ENCODE data around the gene PEX12. TPM values are rescaled to one million over a fixed set of nuclear protein-coding genes. Genes with fewer than 3 reads are reported as not detected.
"Not testable (repeated sequence)": the region's sequence is repeated elsewhere in the genome, so short reads cannot be mapped to it uniquely, and the experiment has no call there.

Gene PEX12
- total RNA-seq, 1 donor from 2014 or later, result 4.8 TPM

DNA sequence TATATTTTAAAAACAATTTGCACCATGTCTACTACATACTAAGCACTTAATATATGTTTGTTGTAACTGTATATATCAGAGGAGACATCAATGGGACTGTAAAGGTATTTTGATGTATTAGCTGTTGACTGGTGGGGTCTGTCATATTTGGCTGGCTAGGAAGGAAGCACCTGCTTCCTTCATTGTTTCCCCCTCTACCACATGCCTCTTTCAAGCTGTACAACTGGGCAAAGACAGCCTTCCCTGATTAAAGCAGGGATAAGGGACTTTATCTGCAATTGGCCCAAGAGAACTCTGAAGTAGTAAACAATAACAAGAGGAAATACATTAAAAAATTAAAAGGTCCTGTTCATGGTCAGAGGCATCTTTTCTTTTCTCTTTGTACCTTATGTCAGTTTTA, 35.4 kb downstream of the PEX12 start:
- no peak overlapping the region for H3K27ac Mint-ChIP-seq
- H3K4me1 Mint-ChIP-seq (ENCODE audit: low read depth), result peaks cover 58% of the 10 kb centered on the region
- H3K36me3 Mint-ChIP-seq (ENCODE audit: low read depth), result peaks cover 5% of the 10 kb centered on the region
- intact Hi-C loops (cut with micrococcal nuclease), result no loop called here
- H3K27me3 Mint-ChIP-seq (ENCODE audit: low read depth), result peaks cover 2% of the 10 kb centered on the region
- H3K9me3 Mint-ChIP-seq, result no peaks in the 10 kb centered on the region
- no peak overlapping the region for H3K4me3 Mint-ChIP-seq (ENCODE audit: low read depth)
- DNase-seq (ENCODE audit: low spot score), result no peak

DNA sequence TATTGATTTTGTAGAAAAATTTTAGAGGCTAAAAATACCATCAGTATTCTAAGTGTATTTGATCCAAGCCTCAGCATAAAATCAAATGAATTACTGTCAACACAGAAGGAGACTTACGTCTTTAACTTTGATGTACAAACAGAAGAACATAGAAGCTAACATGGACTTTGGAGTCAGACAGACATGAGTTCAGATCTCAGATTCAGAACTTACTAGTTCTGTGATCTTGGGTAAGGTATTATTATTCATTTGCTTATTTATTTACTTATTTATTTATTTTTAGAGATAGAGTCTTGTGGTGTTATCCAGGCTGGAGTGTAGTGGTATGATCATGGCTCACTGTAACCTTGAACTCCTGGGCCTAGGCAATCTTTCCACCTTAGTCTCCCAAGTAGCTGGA, 36.9 kb downstream of the PEX12 start:
- peak overlapping the region; percentile 99 for H3K27ac Mint-ChIP-seq
- no peak for DNase-seq (ENCODE audit: low spot score)
- intact Hi-C loops (cut with micrococcal nuclease), result loop anchor here (2.0 kb wide), 2 partner anchors 37 to 45 kb away; partner anchors contain the start of genes AP2B1 and PEX12
- no peaks in the 10 kb centered on the region for H3K9me3 Mint-ChIP-seq
- no peaks in the 10 kb centered on the region for H3K27me3 Mint-ChIP-seq (ENCODE audit: low read depth)
- peak overlapping the region; percentile 86 for H3K4me3 Mint-ChIP-seq (ENCODE audit: low read depth)
- peaks cover 10% of the 10 kb centered on the region for H3K36me3 Mint-ChIP-seq (ENCODE audit: low read depth)
- peaks cover 58% of the 10 kb centered on the region for H3K4me1 Mint-ChIP-seq (ENCODE audit: low read depth)

DNA sequence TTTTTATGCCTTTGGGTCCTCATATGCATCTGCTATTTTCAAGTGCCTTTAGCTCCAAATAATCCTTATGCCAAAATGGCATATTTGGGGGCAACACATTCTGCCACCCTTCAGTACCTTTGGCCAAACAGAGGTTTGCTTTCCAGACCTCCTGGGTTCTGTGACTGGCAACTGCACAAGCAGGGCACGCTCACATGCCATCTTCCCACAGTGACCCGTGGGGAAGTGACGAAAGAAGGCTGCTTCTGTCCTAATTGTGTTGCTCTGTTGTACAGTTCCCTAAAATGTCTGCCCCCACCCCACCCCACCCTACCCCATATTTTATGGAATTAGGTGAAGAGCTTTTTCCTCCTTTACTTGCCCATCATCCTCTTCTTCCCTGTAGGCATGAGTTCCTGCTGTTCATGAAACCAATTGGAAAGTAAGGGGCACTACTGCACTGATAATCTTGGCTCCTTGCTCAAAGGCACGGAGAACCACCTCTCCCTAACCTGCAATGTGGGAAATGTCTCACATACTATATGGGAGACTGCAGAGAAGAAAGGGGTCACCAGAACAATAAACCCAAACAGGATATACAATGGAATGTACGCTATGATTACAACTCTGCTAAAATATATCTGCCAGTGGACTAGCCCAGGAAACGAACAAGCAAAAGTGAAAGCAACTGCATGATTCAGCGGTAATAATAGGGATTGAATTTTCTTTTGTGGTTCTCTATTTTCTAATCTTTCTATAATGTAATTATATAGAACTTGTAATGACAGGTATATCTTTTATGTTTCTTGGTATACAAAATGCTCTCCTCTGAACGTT, 37.6 kb downstream of the PEX12 start:
- Mint-ChIP-seq H3K9me3 (no peaks in the 10 kb centered on the region), H3K4me3 (ENCODE audit: low read depth) (peak overlapping the region; percentile 86), H3K4me1 (ENCODE audit: low read depth) (peaks cover 57% of the 10 kb centered on the region), H3K27ac (peak overlapping the region; percentile 99), H3K36me3 (ENCODE audit: low read depth) (peaks cover 16% of the 10 kb centered on the region), H3K27me3 (ENCODE audit: low read depth) (no peaks in the 10 kb centered on the region)
- intact Hi-C loops (cut with micrococcal nuclease), result loop anchor here (2.0 kb wide), 2 partner anchors 38 to 46 kb away; partner anchors contain the start of genes AP2B1 and PEX12
- peak; percentile 34 for DNase-seq (ENCODE audit: low spot score)

DNA sequence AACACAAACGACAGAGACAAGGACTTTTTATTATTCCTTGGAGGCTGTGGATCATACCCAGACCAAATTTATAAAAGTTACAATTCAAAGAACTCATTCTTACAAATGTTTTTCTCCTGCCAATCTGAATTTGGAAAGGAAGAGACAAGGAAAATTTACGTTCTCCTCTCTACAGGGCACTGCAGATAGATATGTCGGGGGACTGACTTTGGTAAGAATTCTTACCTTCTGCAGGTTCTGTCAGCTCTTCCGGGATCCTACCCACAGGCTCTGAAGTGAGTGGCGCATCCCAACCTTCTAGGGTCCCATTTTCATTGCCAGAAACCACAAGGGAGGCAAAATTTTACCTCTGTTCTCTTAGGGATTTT, 38.7 kb downstream of the PEX12 start:
- H3K9me3 Mint-ChIP-seq, result no peaks in the 10 kb centered on the region
- intact Hi-C loops (cut with micrococcal nuclease), result loop anchor here (1.0 to 5.0 kb wide), 9 partner anchors 29 to 492 kb away; partner anchors contain the start of genes AP2B1, PEX12 and SLFN13
- no peak for DNase-seq (ENCODE audit: low spot score)
- peak overlapping the region; percentile 99 for H3K27ac Mint-ChIP-seq
- no peaks in the 10 kb centered on the region for H3K27me3 Mint-ChIP-seq (ENCODE audit: low read depth)
- peaks cover 53% of the 10 kb centered on the region for H3K4me1 Mint-ChIP-seq (ENCODE audit: low read depth)
- H3K36me3 Mint-ChIP-seq (ENCODE audit: low read depth), result peaks cover 17% of the 10 kb centered on the region
- H3K4me3 Mint-ChIP-seq (ENCODE audit: low read depth), result peak overlapping the region; percentile 75

DNA sequence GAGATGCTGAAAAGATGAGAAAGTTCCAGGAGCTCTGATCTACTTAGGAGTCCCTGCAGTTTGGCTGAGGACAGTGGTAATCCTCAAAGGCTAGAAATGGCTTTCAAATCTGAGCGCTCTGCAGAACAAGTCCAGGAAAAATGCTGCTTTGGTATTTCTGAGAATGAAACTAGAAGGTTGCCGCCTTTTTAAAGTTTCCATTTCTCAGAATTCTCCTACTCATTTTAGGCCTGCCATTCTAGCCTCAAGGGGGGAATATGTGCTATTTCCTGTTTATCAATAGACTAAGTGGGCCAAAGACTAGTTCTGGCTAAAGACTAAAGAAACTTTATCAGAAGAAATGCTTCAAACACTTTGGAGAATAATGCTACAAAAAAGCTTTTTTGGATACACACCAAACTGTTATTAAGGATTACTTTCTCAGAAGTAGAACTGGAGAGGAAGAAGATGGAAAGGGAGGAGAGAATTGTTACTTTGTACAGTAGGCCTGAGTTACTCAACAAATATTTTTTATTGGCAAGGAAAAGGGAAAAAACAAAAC, 40.7 kb downstream of the PEX12 start, which contains the start of gene SLFN12L:
Gene SLFN12L (minus strand): TSS at position 78 of the 541 bp plus-strand sequence. CDS start 15,314 bp downstream, outside the sequence.
- intact Hi-C loops (cut with micrococcal nuclease), result loop anchor here (1.0 to 5.0 kb wide), 8 partner anchors 51 to 490 kb away; partner anchors contain the start of genes SLFN11, SLFN12 and SLFN13
- peaks cover 25% of the 10 kb centered on the region for H3K36me3 Mint-ChIP-seq (ENCODE audit: low read depth)
- peak within 1 kb of the TSS; percentile 99 for H3K27ac Mint-ChIP-seq
- peaks cover 48% of the 10 kb centered on the region for H3K4me1 Mint-ChIP-seq (ENCODE audit: low read depth)
- H3K27me3 Mint-ChIP-seq (ENCODE audit: low read depth), result no peaks in the 10 kb centered on the region
- no peaks in the 10 kb centered on the region for H3K9me3 Mint-ChIP-seq
- DNase-seq (ENCODE audit: low spot score), result peak; percentile 53
- H3K4me3 Mint-ChIP-seq (ENCODE audit: low read depth), result peak within 1 kb of the TSS; percentile 88

DNA sequence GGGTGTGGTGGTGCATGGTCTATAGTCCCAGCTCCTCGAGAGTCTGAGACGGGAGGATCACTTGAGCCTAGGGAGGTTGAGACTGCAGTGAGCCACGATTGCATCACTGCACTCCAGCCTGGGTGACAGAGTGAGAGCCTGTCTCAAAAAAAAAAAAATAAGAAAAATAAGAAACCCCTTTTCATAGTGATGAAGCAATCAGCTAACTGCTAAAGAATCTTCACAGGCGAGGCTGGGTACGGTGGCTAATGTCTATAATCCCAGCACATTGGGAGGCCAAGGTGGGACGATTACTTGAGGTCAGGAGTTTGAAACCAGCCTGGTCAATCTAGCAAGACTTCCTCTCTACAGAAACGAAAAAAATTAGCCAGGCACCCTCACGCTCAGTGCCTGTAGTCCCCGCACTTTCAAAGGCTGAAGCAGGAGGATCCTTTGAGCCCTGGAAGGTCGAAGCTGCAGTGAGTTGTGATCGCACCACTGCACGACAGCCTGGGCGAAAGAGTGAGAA, 41.7 kb downstream of the PEX12 start:
- Mint-ChIP-seq H3K9me3 (no peaks in the 10 kb centered on the region), H3K4me3 (ENCODE audit: low read depth) (peak overlapping the region; percentile 88), H3K4me1 (ENCODE audit: low read depth) (peaks cover 49% of the 10 kb centered on the region), H3K36me3 (ENCODE audit: low read depth) (peaks cover 25% of the 10 kb centered on the region), H3K27me3 (ENCODE audit: low read depth) (no peaks in the 10 kb centered on the region), H3K27ac (peak overlapping the region; percentile 99)
- DNase-seq (ENCODE audit: low spot score), result no peak
- intact Hi-C loops (cut with micrococcal nuclease), result loop anchor here (1.0 to 5.0 kb wide), 6 partner anchors 50 to 489 kb away; partner anchors contain the start of genes SLFN11 and SLFN12

DNA sequence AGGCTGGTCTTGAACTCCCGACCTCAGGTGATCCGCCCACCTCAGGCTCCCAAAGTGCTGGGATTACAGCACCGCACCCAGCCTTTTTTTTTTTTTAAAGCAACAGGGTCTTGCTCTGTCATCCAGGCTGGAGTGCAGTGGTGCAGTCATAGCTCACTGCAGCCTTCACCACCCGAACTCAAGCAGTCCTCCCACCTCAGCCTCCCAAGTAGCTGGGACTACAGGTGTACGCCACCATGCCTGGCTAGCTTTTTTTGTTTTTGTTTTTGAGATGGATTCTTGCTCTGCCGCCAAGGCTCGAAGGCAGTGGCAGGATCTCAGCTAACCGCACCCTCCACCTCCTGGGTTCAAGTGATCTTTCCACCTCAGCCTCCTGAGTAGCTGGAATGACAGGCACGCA, 43.0 kb downstream of the PEX12 start:
- H3K4me1 Mint-ChIP-seq (ENCODE audit: low read depth), result peaks cover 47% of the 10 kb centered on the region
- peaks cover 32% of the 10 kb centered on the region for H3K36me3 Mint-ChIP-seq (ENCODE audit: low read depth)
- H3K27ac Mint-ChIP-seq, result peak overlapping the region; percentile 99
- DNase-seq (ENCODE audit: low spot score); H3K9me3 Mint-ChIP-seq; H3K27me3 Mint-ChIP-seq (ENCODE audit: low read depth): not testable (repeated sequence)
- peak overlapping the region; percentile 88 for H3K4me3 Mint-ChIP-seq (ENCODE audit: low read depth)
- intact Hi-C loops (cut with micrococcal nuclease), result loop anchor here (5.0 kb wide), 2 partner anchors 212 to 488 kb away; no protein-coding TSS in a partner anchor

DNA sequence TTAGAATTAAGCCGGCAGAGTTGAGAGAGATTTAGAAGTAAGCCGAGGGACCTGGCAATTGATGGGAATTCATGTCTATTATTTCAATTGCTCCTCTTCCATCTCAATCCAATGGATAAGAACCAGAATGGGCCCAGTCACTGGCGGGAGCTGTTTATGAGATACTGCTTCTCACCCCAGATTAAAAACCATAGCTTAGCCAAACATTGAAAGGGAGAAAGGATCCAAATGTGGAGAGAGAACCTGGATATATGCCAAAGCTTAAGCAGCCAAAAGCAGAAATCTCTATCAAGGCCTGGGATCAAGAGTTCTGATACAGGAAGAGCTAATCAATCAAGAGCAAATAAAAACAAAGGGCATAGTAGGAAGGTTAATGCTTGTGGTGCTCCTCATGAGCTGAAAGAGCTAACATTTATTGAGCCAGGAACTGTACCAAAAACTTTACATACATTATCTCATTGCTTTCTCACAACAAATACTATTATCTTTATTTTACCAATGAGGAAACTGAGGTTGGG, 43.7 kb downstream of the PEX12 start:
- peak overlapping the region; percentile 74 for H3K27ac Mint-ChIP-seq
- H3K9me3 Mint-ChIP-seq, result no peaks in the 10 kb centered on the region
- peaks cover 40% of the 10 kb centered on the region for H3K4me1 Mint-ChIP-seq (ENCODE audit: low read depth)
- H3K27me3 Mint-ChIP-seq (ENCODE audit: low read depth), result no peaks in the 10 kb centered on the region
- intact Hi-C loops (cut with micrococcal nuclease), result loop anchor here (5.0 kb wide), 2 partner anchors 213 to 487 kb away; no protein-coding TSS in a partner anchor
- H3K4me3 Mint-ChIP-seq (ENCODE audit: low read depth), result peak overlapping the region; percentile 88
- no peak for DNase-seq (ENCODE audit: low spot score)
- H3K36me3 Mint-ChIP-seq (ENCODE audit: low read depth), result peaks cover 37% of the 10 kb centered on the region

DNA sequence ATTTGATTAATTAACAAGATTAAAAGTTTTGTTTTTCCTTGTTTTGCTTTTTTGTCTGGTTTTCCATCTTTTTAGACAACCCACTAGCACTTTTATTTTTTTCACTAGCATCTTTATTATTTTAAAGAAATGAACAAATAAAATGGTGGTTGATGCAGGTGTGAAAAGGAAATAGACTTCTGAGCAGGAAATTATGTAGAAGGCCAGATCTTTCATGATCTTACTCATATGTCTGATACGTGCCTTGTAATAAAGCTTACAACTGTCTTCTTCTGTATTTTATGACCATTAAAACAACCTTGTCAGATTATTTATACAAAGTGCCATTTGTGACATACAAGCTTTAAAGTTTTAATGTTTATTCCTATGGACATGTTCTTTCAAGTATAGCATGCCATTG, 47.2 kb downstream of the PEX12 start:
- intact Hi-C loops (cut with micrococcal nuclease), result loop anchor here (2.0 kb wide), 1 partner anchor 316 kb away; no protein-coding TSS in a partner anchor
- no peaks in the 10 kb centered on the region for H3K27me3 Mint-ChIP-seq (ENCODE audit: low read depth)

DNA sequence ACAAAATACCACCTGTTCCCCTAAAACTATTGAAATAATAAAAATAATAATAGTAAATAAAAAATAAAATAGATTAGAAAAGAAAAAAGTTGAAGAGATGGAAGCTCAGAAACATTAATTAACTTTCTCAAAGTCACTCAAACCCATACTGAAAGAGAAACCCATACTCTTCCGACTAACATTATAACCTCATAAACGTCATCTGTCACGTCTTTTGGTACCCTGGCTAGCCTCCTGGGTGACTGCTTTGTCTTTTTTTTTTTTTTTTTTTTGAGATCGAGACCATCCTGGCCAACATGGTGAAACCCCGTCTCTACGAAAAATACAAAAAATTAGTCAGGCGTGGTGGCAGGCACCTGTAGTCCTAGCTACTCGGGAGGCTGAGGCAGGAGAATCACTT, 48.5 kb downstream of the PEX12 start:
- Mint-ChIP-seq H3K9me3 (peaks cover 6% of the 10 kb centered on the region), H3K4me3 (ENCODE audit: low read depth) (peak overlapping the region; percentile 34), H3K27ac (no peak overlapping the region), H3K27me3 (ENCODE audit: low read depth) (no peaks in the 10 kb centered on the region), H3K36me3 (ENCODE audit: low read depth) (peaks cover 69% of the 10 kb centered on the region), H3K4me1 (ENCODE audit: low read depth) (peaks cover 61% of the 10 kb centered on the region)
- intact Hi-C loops (cut with micrococcal nuclease), result loop anchor here (2.0 kb wide), 1 partner anchor 315 kb away; no protein-coding TSS in a partner anchor
- no peak for DNase-seq (ENCODE audit: low spot score)

More for the DNA sequence above, 47.2 kb downstream of the PEX12 start:
- H3K36me3 Mint-ChIP-seq (ENCODE audit: low read depth), result peaks cover 63% of the 10 kb centered on the region
- no peak overlapping the region for H3K4me3 Mint-ChIP-seq (ENCODE audit: low read depth)
- H3K4me1 Mint-ChIP-seq (ENCODE audit: low read depth), result peaks cover 50% of the 10 kb centered on the region
- H3K27ac Mint-ChIP-seq, result peak overlapping the region; percentile 5
- DNase-seq (ENCODE audit: low spot score), result no peak
- peaks cover 6% of the 10 kb centered on the region for H3K9me3 Mint-ChIP-seq

DNA sequence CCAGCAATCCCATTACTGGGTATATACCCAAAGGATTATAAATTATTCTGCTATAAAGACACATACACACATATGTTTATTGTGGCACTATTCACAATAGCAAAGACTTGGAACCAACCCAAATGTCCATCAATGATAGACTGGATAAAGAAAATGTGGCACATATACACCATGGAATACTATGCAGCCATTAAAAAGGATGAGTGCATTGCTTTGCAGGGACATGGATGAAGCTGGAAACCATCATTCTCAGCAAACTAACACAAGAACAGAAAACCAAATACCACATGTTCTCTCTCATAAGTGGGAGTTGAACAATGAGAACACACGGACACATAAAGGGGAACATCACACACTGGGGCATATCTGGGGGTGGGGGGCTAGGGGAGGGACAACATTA, 49.0 kb downstream of the PEX12 start:
- DNase-seq (ENCODE audit: low spot score); H3K4me3 Mint-ChIP-seq (ENCODE audit: low read depth); intact Hi-C loops (cut with micrococcal nuclease); H3K9me3 Mint-ChIP-seq; H3K27me3 Mint-ChIP-seq (ENCODE audit: low read depth): not testable (repeated sequence)
- peaks cover 61% of the 10 kb centered on the region for H3K4me1 Mint-ChIP-seq (ENCODE audit: low read depth)
- peaks cover 67% of the 10 kb centered on the region for H3K36me3 Mint-ChIP-seq (ENCODE audit: low read depth)
- H3K27ac Mint-ChIP-seq, result peak overlapping the region; percentile 31

All from activated T-helper 2 cell treated with anti-CD3 and anti-CD28 coated beads, Interferon-gamma antibody, Interleukin-2, Interleukin-4, amounts not matched to agents 10 μg/mL and 5 μg/mL and 100 μg/mL, durations not matched to agents 14 hours and 24 hours and 36 hours (primary cell).